ENCODE data around the gene MLN. TPM values are rescaled to one million over a fixed set of nuclear protein-coding genes. Genes with fewer than 3 reads are reported as not detected.

Gene MLN
- total RNA-seq, 1 experiment from 2014 or later: not detected

DNA sequence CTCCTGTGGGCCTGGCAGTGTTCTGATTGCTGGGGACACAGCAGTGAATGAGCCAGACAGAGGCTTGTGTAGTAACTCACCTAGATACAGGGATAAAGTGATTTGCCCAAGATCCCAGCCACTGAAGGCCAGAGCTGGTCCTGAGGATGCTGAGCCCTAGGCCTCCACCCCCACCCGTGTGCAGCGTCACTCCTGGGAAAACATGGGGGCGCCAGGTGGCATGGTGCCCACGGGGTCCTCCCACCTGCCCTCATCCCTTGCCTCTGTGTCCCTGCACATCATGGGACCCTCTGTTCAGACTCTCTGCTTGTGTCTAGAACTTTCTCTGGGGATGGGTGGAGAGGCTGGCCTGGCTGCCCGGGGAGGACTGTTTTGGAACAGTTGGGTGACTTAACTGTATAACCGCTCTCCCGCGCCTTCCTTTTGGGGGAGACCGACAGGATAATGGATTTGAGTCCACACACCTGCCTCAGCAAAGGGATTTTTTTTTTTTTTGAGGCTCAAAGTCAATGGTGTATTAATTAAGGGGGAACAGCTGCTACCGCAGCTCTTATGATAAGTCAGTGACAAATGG, 34.5 kb downstream of the MLN start:
- no peak for DNase-seq (ENCODE audit: low read depth, low spot score)
- ChIA-PET CTCF (interaction anchor here (0.6 to 3.8 kb wide), 5 partner anchors 10 to 258 kb away, joined by 3 to 67 read pairs (median 4); no protein-coding TSS in a partner anchor), RAD21 (ENCODE audit: low non-redundant PET in 1 of 2, low total read pairs in 2 of 2, uncharacterized antibody in 2 of 2, unreplicated experiment in 2 of 2) (interaction anchor here in 1 of 2 experiments (1.0 kb wide), 1 partner anchor 270 kb away, joined by 3 read pairs; no protein-coding TSS in a partner anchor), POLR2A (no interaction called here)
- Histone ChIP-seq H3K9ac (ENCODE audit: low read length) (no peak overlapping the region), H3K9me3 (ENCODE audit: control insufficient read depth in 1 of 2, insufficient read depth in 1 of 2, low read depth in 1 of 2, low read length in 2 of 2) (no peaks in the 10 kb centered on the region), H3K4me1 (ENCODE audit: control insufficient read depth in 1 of 2, insufficient read depth in 2 of 2, low read length in 2 of 2) (peaks cover 12 to 27% of the 10 kb centered on the region in 2 experiments), H3K79me2 (ENCODE audit: insufficient read depth, low read length) (no peaks in the 10 kb centered on the region), H3K4me3 (replicated peaks in 1 of 2; ENCODE audit: low read depth in 1 of 2, low read length in 2 of 2) (no peak overlapping the region), H3K9me2 (ENCODE audit: insufficient read depth) (no peaks in the 10 kb centered on the region), H4K20me1 (ENCODE audit: insufficient read depth) (no peaks in the 10 kb centered on the region), H2AFZ (ENCODE audit: low read depth, low read length, poor library complexity, severe bottlenecking) (no peak overlapping the region), H3K4me2 (ENCODE audit: low read length) (no peak overlapping the region), H3K36me3 (ENCODE audit: control insufficient read depth in 1 of 2, insufficient read depth in 2 of 2, low read length in 2 of 2) (no peaks in the 10 kb centered on the region; a peak in 1 of 4 replicates), H3K27ac (ENCODE audit: low read depth, low read length) (no peak overlapping the region), H3K27me3 (ENCODE audit: insufficient read depth, low read length) (no peaks in the 10 kb centered on the region)
- intact Hi-C loops (cut with micrococcal nuclease): no loop called here
- TF ChIP-seq CBX3 (IDR thresholded peaks at IDR 0.05; ENCODE audit: low read depth): no peak
- TF ChIP-seq FOSL1 (IDR thresholded peaks at IDR 0.05; ENCODE audit: low read depth): no peak
- TF ChIP-seq, protein P1, sequence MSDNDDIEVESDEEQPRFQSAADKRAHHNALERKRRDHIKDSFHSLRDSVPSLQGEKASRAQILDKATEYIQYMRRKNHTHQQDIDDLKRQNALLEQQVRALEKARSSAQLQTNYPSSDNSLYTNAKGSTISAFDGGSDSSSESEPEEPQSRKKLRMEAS (IDR thresholded peaks at IDR 0.05): no peak
- no peak for TF ChIP-seq JUND (IDR thresholded peaks at IDR 0.05)
- TF ChIP-seq SIN3A (IDR thresholded peaks at IDR 0.05; ENCODE audit: low read depth): no peak
- no peak for TF ChIP-seq ZFX (IDR thresholded peaks at IDR 0.05)
- TF ChIP-seq EZH2phosphoT487 (IDR thresholded peaks at IDR 0.05; ENCODE audit: borderline replicate concordance): no peak
- TF ChIP-seq SP1 (IDR thresholded peaks at IDR 0.05; ENCODE audit: low read depth): no peak
- TF ChIP-seq POLR2A (IDR thresholded peaks at IDR 0.05; ENCODE audit: borderline replicate concordance, extremely low read depth, insufficient read depth, insufficient read length): no peak
- no peak for ATAC-seq
- no TSS peak for BruUV-seq (replicated peaks)

DNA sequence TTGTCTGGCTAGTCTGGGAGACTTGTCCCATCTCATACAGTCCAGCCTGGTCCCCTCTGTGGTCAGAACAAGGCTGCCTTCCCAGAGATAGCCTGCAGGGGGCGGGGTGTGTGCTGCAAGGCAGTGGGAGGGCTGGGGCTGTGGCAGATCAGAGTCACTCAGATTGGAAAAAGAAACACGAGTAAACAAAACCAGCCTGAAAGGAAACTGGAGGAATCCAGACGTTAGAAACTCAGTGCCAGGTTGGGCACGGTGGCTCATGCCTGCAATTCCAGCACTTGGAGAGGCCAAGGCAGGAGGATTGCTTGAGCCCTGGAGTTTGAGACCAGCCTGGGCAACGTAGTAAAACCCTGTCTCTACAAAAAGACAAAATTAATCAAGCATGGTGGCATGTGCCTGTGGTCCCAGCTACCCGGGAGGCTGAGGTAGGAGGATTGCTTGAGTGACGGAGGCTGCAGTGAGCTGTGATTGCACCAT, 35.1 kb downstream of the MLN start:
- ATAC-seq (peak; percentile 87), DNase-seq (ENCODE audit: low read depth, low spot score) (peak; percentile 48)
- TF ChIP-seq RAD21 (IDR thresholded peaks at IDR 0.05; ENCODE audit: low read depth): peak; percentile 78
- no peak for TF ChIP-seq ZNF274 (IDR thresholded peaks at IDR 0.05; ENCODE audit: low read depth, low read length)
- no peak for TF ChIP-seq ZFX (IDR thresholded peaks at IDR 0.05)
- no peak for TF ChIP-seq CEBPB (IDR thresholded peaks at IDR 0.05; ENCODE audit: low read depth)
- peak; percentile 78 to 94 (median 89) for TF ChIP-seq CTCF (IDR thresholded peaks at IDR 0.05 in 2 of 3, conservative IDR thresholded peaks at IDR 0.05 in 1 of 3; ENCODE audit: borderline replicate concordance in 1 of 3, insufficient read depth in 1 of 3, low read depth in 2 of 3, low read length in 2 of 3)
- ChIA-PET RAD21 (ENCODE audit: low non-redundant PET in 1 of 2, low total read pairs in 2 of 2, uncharacterized antibody in 2 of 2, unreplicated experiment in 2 of 2) (interaction anchor here in 1 of 2 experiments (1.0 kb wide), 1 partner anchor 259 kb away, joined by 3 read pairs; no protein-coding TSS in a partner anchor), POLR2A (no interaction called here), CTCF (interaction anchor here (0.6 to 3.8 kb wide), 5 partner anchors 9 to 390 kb away, joined by 3 to 67 read pairs (median 4); no protein-coding TSS in a partner anchor)
- no peaks in the 10 kb centered on the region for H3K9me3 ChIP-seq (ENCODE audit: control insufficient read depth in 1 of 2, insufficient read depth in 1 of 2, low read depth in 1 of 2, low read length in 2 of 2)
- no peaks in the 10 kb centered on the region for H4K20me1 ChIP-seq (ENCODE audit: insufficient read depth)
- H3K4me1 ChIP-seq (ENCODE audit: control insufficient read depth in 1 of 2, insufficient read depth in 2 of 2, low read length in 2 of 2): peaks cover 12 to 27% of the 10 kb centered on the region in 2 experiments
- H3K4me3 ChIP-seq (replicated peaks in 1 of 2; ENCODE audit: low read depth in 1 of 2, low read length in 2 of 2): no peak overlapping the region
- H3K36me3 ChIP-seq (ENCODE audit: control insufficient read depth in 1 of 2, insufficient read depth in 2 of 2, low read length in 2 of 2): no peaks in the 10 kb centered on the region; a peak in 1 of 4 replicates
- no peak overlapping the region; the same call in 1 of the 2 replicates for H3K27ac ChIP-seq (ENCODE audit: low read depth, low read length)
- H3K27me3 ChIP-seq (ENCODE audit: insufficient read depth, low read length): no peaks in the 10 kb centered on the region
- no peaks in the 10 kb centered on the region for H3K9me2 ChIP-seq (ENCODE audit: insufficient read depth)
- no TSS peak for BruUV-seq (replicated peaks)
- intact Hi-C loops (cut with micrococcal nuclease): loop anchor here (1.0 kb wide), 1 partner anchor 259 kb away; no protein-coding TSS in a partner anchor
- peak overlapping the region; percentile 31 for H3K4me2 ChIP-seq (ENCODE audit: low read length)
- peak overlapping the region; percentile 53 for H2AFZ ChIP-seq (ENCODE audit: low read depth, low read length, poor library complexity, severe bottlenecking)
- no peaks in the 10 kb centered on the region for H3K79me2 ChIP-seq (ENCODE audit: insufficient read depth, low read length)
- H3K9ac ChIP-seq (ENCODE audit: low read length): no peak overlapping the region; the same call in 1 of the 2 replicates
